Fibroblast of skin of back (primary cell): Measurements from ENCODE around the gene LGI4.
"Not testable (repeated sequence)": the region's sequence is repeated elsewhere in the genome, so short reads cannot be mapped to it uniquely, and the experiment has no call there.

Source experiments
- DNase-seq: peaks from one replicate; pipeline ENCODE4 v3.0.0-alpha.2; 2013

The LGI4 gene

GRCh38 chr19:35105411-35106290 lies 29.2 kb downstream of the LGI4 start:
- DNase-seq, result no peak

DNA sequence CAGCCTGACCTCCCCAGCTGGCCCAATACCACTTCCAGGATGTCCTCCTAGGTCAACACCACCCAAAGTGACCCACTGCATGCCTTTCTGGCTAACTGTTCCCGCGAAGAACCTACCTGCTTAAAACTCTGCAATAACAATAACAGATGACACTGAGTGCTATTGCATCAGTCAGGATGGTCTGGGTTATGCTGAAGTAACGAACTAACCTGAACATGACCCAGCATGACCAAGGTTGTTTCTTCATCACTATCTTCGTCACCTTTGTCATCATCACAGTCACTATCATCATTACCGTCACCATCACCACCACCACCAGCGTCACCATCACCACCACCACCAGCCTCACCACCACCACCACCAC lies 29.8 kb downstream of the LGI4 start:
- DNase-seq, result no peak

DNA sequence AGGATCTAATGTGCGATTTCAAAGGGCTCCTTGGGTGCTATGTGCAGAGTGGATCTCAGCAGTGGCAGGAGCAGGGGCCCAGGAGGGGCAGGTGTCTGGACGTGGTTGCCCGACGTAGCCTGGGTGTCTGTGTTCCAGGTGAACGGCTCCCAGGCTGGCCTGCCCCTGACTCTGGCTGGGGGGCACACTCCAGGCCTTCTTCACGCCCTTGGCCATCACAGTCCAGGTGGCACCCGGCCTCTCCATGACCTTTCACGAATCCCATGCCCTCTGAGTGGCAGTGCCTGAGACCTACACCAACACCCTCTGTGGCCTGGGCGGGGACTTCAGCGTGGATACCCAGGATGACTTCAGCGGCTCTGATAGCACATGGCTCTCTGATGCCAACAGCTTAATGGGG lies 30.5 kb downstream of the LGI4 start:
- DNase-seq, result no peak

- DNase-seq, result not testable (repeated sequence)
Measured at GRCh38 chr19:35103614-35104013, 31.2 kb downstream of the LGI4 start.

DNA sequence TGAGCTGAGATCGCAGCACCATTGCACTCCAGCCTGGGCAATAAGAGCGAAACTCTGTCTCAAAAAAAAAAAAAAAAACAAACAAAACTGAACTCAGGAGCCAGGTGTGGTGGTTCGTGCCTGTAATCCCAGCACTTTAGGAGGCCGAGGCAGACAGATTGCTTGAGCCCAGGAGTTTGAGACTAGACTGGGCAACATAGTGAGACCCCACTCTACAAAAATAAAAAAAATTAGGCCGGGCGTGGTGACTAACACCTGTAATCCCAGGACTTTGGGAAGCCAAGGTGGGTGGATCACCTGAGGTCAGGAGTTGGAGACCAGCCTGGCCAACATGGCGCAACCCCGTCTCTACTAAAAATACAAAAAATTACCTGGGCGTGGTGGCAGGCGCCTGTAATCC lies 32.9 kb downstream of the LGI4 start:
- DNase-seq, result not testable (repeated sequence)

- DNase-seq, result no peak
Measured at GRCh38 chr19:35100588-35101533, 34.0 kb downstream of the LGI4 start.

- no peak for DNase-seq
Measured at GRCh38 chr19:35099897-35100275, 35.0 kb downstream of the LGI4 start.

DNA sequence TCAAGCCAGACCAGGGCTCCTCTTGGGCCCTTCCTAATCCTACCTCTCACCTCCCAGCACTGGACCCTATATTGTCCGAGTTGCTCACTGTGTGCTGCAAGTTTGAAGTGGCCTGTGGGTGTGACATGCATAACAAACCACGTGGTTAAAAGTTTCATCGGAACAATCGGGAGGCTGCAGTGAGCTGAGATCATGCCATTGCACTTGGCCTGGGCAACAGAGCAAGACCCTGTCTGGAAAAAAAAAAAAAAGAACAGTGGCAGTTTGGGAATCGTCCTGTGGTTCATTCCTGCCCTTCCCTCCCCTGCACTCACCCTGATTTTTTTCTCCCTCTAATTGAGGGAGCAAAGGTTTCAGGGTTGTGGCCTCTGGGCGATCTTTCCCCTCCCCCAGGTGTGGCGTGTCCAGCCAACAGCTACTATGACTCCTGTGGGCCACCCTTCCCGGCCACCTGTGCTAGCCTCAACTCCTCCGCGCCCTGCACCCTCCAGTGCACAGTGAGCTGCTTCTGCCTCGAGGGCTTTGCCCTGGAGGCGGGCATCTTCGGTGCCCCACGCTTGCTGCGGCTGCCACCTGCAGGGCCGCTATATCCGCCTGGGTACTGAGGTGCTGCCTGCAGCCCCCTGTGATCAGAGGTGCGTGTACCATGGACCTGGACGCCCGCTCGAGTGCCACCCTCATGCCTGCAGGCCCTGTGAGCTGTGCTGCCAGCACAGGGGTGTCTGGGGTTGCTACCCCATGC lies 35.5 kb downstream of the LGI4 start:
- DNase-seq, result no peak

GRCh38 chr19:35098413-35099049 lies 36.3 kb downstream of the LGI4 start:
- DNase-seq, result no peak

GRCh38 chr19:35095667-35096368 lies 39.0 kb downstream of the LGI4 start:
- DNase-seq, result no peak

DNA sequence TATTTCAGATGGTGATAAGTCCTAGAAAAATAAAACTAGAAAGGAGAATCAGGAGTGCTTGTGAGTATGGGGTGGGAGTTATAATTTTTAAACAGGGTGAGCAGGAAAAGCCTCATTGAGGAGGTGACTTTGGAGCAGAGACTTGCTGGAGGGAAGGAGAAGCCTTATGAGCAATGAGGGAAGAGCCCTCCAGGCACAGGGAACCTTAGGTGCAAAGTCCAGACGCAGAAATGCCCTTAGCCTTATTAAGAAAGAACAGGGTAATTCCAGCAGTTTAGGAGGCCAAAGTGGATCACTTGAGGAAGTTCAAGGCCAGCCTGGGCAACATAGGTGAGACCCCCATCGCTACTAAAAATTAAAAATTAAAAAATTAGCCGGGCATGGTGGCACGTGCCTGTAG lies 40.2 kb downstream of the LGI4 start:
- DNase-seq, result no peak

DNA sequence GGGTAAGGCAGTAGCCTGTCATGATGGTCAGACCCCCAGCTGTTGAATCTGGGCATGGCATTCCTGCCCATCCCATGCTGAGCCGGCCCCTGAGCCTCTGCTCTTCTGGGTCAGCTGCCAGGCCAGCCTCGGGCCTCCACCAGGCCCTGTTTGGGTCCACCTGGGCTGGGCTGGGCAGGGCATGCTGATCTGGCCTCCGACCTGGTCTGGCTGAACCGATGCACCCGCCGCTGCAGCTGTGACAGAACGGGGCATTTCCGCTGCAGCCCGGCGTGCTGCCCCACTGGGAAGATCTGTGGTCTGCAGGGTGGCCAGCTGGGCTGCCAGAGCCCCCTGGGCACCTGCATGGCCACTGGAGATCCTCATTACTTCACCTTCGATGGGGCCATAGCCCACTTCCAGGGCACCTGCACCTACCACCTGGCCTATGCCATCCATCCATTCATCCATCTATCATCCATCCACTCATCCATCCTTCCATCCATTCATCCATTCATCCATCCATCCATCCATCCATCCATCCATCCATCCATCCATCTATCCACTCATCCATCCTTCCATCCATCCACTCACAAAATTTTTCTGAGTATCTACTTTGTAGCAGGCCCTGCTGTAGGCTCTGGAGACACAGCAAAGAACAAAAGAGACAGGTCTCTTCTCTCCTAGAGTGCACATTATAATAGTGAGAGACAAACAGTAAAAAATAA lies 40.8 kb downstream of the LGI4 start:
- DNase-seq, result no peak

DNA sequence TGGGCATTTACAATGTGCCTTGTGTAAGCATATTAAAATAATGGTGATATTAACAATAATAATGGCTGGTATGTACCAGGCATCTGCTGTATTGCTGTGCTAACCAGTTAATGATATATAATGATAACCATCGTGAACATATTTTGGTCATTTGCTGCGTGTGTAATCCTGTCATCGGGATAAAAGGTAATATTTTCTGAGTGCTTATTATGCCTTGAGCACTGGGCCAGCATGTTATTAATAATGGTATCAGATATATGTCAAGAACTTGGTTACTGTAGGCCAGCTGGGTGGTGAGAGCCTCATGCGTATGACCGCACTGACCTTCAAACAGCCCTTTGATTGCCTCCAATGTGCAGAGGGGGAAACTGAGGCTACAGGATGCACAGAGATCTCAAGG lies 41.4 kb downstream of the LGI4 start:
- no peak for DNase-seq

DNA sequence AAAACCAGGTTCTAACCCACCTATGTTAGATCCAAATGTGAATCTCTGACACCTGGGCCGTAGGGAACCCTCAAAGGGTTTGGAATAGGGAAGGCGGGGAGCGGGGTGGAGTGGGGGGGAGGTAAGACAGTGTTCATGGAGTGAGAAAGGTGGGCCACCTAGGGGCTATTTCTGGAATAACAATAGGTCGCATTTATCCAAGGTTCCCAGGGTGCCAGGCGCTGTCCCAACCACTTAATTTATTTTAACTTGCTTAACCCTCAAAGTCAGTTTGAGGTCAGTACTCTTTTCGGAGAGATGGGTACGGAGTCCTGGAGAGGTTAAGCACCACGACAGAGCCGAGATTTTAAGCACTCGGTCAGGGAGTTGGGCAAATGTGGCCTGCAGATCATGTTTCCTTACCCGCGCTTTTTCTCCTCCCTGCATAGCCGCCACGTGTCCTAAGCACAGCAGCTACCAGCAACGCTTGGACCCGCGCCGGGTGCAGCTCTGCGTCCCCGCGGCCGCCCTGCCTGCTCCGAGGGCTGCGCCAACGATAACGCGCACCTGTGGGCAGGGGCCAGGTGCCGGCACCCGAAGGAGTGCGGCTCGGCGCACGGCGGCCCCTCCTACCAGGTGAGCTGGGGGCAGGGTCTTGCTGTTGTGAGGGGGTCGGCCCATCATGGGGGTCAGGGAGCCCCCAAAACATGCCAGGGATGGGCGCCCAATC lies 44.2 kb downstream of the LGI4 start:
- DNase-seq, result peak; percentile 64

GRCh38 chr19:35090160-35090505 lies 44.7 kb downstream of the LGI4 start:
- no peak for DNase-seq

GRCh38 chr19:35089554-35089953 lies 45.3 kb downstream of the LGI4 start:
- no peak for DNase-seq

GRCh38 chr19:35088131-35088913 lies 46.5 kb downstream of the LGI4 start:
- peak; percentile 96 for DNase-seq

GRCh38 chr19:35087393-35087792 lies 47.5 kb downstream of the LGI4 start:
- no peak for DNase-seq

GRCh38 chr19:35086455-35086854 lies 48.4 kb downstream of the LGI4 start:
- no peak for DNase-seq

- DNase-seq, result no peak
Measured at GRCh38 chr19:35085947-35086346, 48.9 kb downstream of the LGI4 start.
